Activated B cell treated with CpG ODN at 0.5 μM for 24 hours (primary cell): ENCODE results near the gene OGG1. TPM values are rescaled to one million over a fixed set of nuclear protein-coding genes. Genes with fewer than 3 reads are reported as not detected.

Experiments used
- ATAC-seq: fragments of 200-7000 bp; cut with Tn5 transposase; one replicate; pipeline ENCODE4 v1.10.0; 2021; ENCODE audit warnings: low read depth, mild to moderate bottlenecking, moderate library complexity
- CTCF ChIA-PET: fragments of 350-600 bp; sonication (Branson Sonifier 250); formaldehyde crosslinking; loops from one replicate; lab custom pipeline; 2021; ENCODE audit warnings: antibody characterized with exemption; lab: Charles Lee
- POLR2A ChIA-PET: fragments of 350-600 bp; sonication (Branson Sonifier 250); formaldehyde crosslinking; loops from one replicate; lab custom pipeline; 2021; ENCODE audit warnings: antibody characterized with exemption; lab: Charles Lee
- DNase-seq: peaks from one replicate; pipeline ENCODE4 v3.0.0; 2022
- H3K27ac Mint-ChIP-seq: one replicate; pipeline ENCODE4 v1.8.0; 2020; ENCODE audit warnings: mixed read lengths
- H3K27me3 Mint-ChIP-seq: one replicate; pipeline ENCODE4 v1.8.0; 2021; ENCODE audit warnings: mixed read lengths
- H3K36me3 Mint-ChIP-seq: one replicate; pipeline ENCODE4 v1.8.0; 2021; ENCODE audit warnings: low read depth, mixed read lengths
- H3K4me1 Mint-ChIP-seq: one replicate; pipeline ENCODE4 v1.8.0; 2021; ENCODE audit warnings: mixed read lengths
- H3K4me3 Mint-ChIP-seq: one replicate; pipeline ENCODE4 v1.8.0; 2020; ENCODE audit warnings: mild to moderate bottlenecking, mixed read lengths
- H3K9me3 Mint-ChIP-seq: one replicate; pipeline ENCODE4 v1.8.0; 2020; ENCODE audit warnings: mixed read lengths
- intact Hi-C: fragments of 100-400 bp; cut with micrococcal nuclease; formaldehyde crosslinking; loops from one replicate; pipeline ENCODE4 v1.15.1; 2024
- total RNA-seq: library from RNA; stranded (reverse); gene quantifications from 2 replicates; pipeline ENCODE4 v1.2.3, GENCODE V29; 2022
- TF ChIP-seq, protein P1 (sequence below): fragments of 200-600 bp; IDR thresholded peaks from one replicate; pipeline ENCODE4 v1.8.0; 2022; ENCODE audit warnings: antibody characterized with exemption, mild to moderate bottlenecking

The OGG1 gene
- total RNA-seq, 1 donor from 2014 or later = 60.7 TPM

GRCh38 chr3:9780910-9781309, 31.2 kb downstream of the OGG1 start:
- H3K4me3 Mint-ChIP-seq = peak overlapping the region; percentile 32
- H3K27ac Mint-ChIP-seq = peak overlapping the region; percentile 88
- ATAC-seq (no peak), DNase-seq (no peak)
- intact Hi-C loops = loop anchor here (1.0 to 2.0 kb wide), 2 partner anchors 11 to 14 kb away; partner anchors contain the start of gene TADA3
- TF ChIP-seq, protein P1, sequence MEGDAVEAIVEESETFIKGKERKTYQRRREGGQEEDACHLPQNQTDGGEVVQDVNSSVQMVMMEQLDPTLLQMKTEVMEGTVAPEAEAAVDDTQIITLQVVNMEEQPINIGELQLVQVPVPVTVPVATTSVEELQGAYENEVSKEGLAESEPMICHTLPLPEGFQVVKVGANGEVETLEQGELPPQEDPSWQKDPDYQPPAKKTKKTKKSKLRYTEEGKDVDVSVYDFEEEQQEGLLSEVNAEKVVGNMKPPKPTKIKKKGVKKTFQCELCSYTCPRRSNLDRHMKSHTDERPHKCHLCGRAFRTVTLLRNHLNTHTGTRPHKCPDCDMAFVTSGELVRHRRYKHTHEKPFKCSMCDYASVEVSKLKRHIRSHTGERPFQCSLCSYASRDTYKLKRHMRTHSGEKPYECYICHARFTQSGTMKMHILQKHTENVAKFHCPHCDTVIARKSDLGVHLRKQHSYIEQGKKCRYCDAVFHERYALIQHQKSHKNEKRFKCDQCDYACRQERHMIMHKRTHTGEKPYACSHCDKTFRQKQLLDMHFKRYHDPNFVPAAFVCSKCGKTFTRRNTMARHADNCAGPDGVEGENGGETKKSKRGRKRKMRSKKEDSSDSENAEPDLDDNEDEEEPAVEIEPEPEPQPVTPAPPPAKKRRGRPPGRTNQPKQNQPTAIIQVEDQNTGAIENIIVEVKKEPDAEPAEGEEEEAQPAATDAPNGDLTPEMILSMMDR = no peak
- CTCF ChIA-PET = interaction anchor here (1.5 to 2.6 kb wide), 4 partner anchors 9 to 27 kb away, joined by 3 to 8 read pairs (median 4); partner anchors contain the start of gene ARPC4
- H3K36me3 Mint-ChIP-seq = peaks cover 30% of the 10 kb centered on the region
- no peaks in the 10 kb centered on the region for H3K9me3 Mint-ChIP-seq
- H3K27me3 Mint-ChIP-seq = no peaks in the 10 kb centered on the region
- POLR2A ChIA-PET = interaction anchor here (1.0 to 5.6 kb wide), 7 partner anchors 9 to 152 kb away, joined by 3 to 133 read pairs (median 6); partner anchors contain the start of genes ARPC4, CAMK1, CRELD1 and OGG1
- peaks cover 58% of the 10 kb centered on the region for H3K4me1 Mint-ChIP-seq

GRCh38 chr3:9781551-9781950, 31.8 kb downstream of the OGG1 start:
- no peak for DNase-seq
- Mint-ChIP-seq H3K36me3 (peaks cover 36% of the 10 kb centered on the region), H3K4me1 (peaks cover 56% of the 10 kb centered on the region), H3K9me3 (no peaks in the 10 kb centered on the region), H3K27ac (peak overlapping the region; percentile 83), H3K4me3 (no peak overlapping the region), H3K27me3 (no peaks in the 10 kb centered on the region)
- CTCF ChIA-PET = interaction anchor here (0.6 to 2.6 kb wide), 13 partner anchors 9 to 206 kb away, joined by 3 to 8 read pairs (median 4); partner anchors contain the start of genes ARPC4 and CRELD1
- POLR2A ChIA-PET = interaction anchor here (0.6 to 5.6 kb wide), 11 partner anchors 8 to 205 kb away, joined by 3 to 133 read pairs (median 4); partner anchors contain the start of genes ARPC4, BRPF1, CAMK1 and EMC3
- no peak for ATAC-seq
- intact Hi-C loops = loop anchor here (2.0 kb wide), 1 partner anchor 15 kb away; no protein-coding TSS in a partner anchor
- TF ChIP-seq, protein P1 = no peak

DNA sequence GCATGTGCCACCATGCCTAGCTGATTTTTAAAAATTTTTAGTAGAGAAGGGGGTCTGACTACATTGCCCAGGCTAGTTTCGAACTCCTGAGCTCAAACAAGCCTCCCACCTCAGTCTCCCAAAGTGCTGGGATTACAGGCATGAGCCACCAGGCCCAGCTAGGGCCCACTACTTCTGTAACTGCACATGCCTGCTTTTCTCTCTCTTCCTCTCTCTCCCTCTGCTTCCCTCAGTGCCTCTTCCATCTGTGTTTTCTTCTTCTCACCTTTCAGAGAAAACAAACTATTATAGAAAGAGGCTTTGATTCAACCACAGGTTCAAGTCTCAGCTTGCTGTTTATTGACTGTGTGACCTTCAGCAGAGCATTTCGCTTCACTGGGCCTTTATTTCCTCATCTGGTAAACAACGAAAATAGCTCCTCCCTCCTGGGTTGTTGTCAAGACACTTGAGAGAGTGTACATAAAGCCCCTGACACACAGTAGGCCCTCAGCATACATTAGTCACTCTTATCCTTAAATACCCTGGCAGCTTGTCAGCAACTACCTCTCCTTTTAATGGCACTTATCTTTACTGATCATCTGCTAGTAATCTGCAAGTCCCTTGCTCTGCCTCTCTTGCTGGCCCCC, 32.3 kb downstream of the OGG1 start:
- TF ChIP-seq, protein P1 = no peak
- Mint-ChIP-seq H3K27me3 (no peaks in the 10 kb centered on the region), H3K4me1 (peaks cover 56% of the 10 kb centered on the region), H3K4me3 (no peak overlapping the region), H3K36me3 (peaks cover 42% of the 10 kb centered on the region), H3K9me3 (no peaks in the 10 kb centered on the region), H3K27ac (peak overlapping the region; percentile 83)
- ATAC-seq (no peak), DNase-seq (no peak)
- ChIA-PET CTCF (interaction anchor here (0.6 to 2.6 kb wide), 16 partner anchors 9 to 441 kb away, joined by 3 to 8 read pairs (median 4); partner anchors contain the start of genes ARPC4 and CRELD1), POLR2A (interaction anchor here (0.6 to 5.6 kb wide), 12 partner anchors 8 to 244 kb away, joined by 3 to 133 read pairs (median 4); partner anchors contain the start of genes ARPC4, BRPF1, CAMK1 and EMC3)
- intact Hi-C loops = loop anchor here (1.0 to 2.0 kb wide), 2 partner anchors 15 to 244 kb away; partner anchors contain the start of gene FANCD2

DNA sequence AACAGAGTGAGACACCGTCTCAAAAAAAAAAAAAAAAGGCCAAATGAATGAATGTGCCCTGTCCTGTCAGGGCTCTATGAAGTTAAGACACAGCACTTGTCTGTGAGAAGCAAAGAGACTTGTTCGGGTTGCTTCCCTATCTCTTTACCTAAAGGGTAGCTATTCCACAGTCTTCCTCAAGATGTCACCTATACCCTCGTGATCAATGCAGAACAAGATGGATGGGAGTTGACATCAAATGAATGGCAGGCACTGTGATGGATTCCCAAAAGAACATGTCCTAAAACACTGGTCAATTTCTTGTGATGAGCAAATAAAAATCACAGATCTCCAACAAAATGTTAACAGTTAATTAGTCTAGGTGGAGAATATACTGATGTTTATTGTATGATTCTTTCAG, 33.0 kb downstream of the OGG1 start:
- intact Hi-C loops = loop anchor here (1.0 kb wide), 1 partner anchor 244 kb away; the partner anchor contains the start of gene FANCD2
- no peak overlapping the region for H3K4me3 Mint-ChIP-seq
- H3K27ac Mint-ChIP-seq = peak overlapping the region; percentile 83
- peaks cover 48% of the 10 kb centered on the region for H3K36me3 Mint-ChIP-seq
- ChIA-PET CTCF (interaction anchor here (0.6 to 2.6 kb wide), 13 partner anchors 8 to 441 kb away, joined by 3 to 8 read pairs (median 4); partner anchors contain the start of genes ARPC4 and CRELD1), POLR2A (interaction anchor here (0.7 to 5.6 kb wide), 8 partner anchors 11 to 243 kb away, joined by 3 to 133 read pairs (median 5); partner anchors contain the start of genes ARPC4, CAMK1, FANCD2 and OGG1)
- TF ChIP-seq, protein P1 = no peak
- ATAC-seq (peak; percentile 21), DNase-seq (no peak)
- H3K9me3 Mint-ChIP-seq = no peaks in the 10 kb centered on the region
- H3K4me1 Mint-ChIP-seq = peaks cover 53% of the 10 kb centered on the region
- no peaks in the 10 kb centered on the region for H3K27me3 Mint-ChIP-seq
